Ammon's horn (tissue), 1 donor: Measurements from ENCODE around the gene TMEM144.
A peak's percentile ranks its signal among the peaks of the same experiment; 100 is the strongest.
"Not testable (repeated sequence)": the region's sequence is repeated elsewhere in the genome, so short reads cannot be mapped to it uniquely, and the experiment has no call there.

Source experiments
- DNase-seq: peaks from one replicate; pipeline ENCODE4 v3.0.0-alpha.2; 2016; ENCODE audit warnings: low spot score

Gene TMEM144

GRCh38 chr4:158192439-158193158 lies 17.7 kb upstream of the TMEM144 start:
- no peak for DNase-seq

GRCh38 chr4:158193171-158193749 lies 17.0 kb upstream of the TMEM144 start:
- peak; percentile 80 for DNase-seq

GRCh38 chr4:158195297-158195696 lies 15.0 kb upstream of the TMEM144 start:
- no peak for DNase-seq

- DNase-seq, result no peak
Observed at GRCh38 chr4:158197194-158197776, 13.0 kb upstream of the TMEM144 start.

- no peak for DNase-seq
Observed at GRCh38 chr4:158200214-158200613, 10.1 kb upstream of the TMEM144 start.

- DNase-seq, result no peak
Observed at GRCh38 chr4:158201322-158201721, 9.0 kb upstream of the TMEM144 start.

DNA sequence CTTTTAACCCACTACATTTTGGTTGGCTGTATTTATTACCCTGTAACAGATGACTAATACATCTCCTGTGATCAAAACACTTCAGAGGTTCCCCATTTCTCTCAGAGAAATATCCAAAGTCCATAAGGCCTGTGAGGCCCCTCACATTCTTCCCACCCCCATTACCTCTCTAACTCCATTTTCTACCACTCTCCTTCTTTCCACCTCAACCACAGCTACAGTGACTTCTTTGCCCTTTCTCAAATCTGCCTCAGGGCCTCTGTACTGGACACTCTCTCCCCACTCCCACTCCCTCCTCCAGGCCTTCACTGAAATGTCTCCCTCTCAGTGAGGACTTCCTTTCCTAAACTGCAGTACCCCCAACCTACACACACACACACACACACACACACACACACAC lies 8.4 kb upstream of the TMEM144 start:
- no peak for DNase-seq

DNA sequence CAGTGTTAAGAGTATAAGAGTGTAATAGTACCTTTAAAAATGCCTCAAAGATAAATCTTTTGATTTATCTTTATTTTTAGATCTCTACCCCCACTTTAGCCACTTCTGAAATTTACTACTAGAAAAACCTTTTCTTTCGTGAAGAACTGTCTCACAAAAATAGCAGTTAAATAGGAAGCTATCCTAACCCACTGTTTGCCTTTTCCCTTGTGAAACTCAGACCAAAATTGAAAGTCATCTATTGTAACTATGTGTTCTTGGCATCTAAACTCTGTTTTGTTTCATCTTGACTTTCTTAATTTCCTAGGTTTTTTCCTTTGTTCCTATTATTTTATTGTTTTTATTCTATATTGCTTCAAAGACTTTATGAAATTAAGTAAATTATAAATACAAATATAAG lies 7.8 kb upstream of the TMEM144 start:
- DNase-seq, result no peak

DNA sequence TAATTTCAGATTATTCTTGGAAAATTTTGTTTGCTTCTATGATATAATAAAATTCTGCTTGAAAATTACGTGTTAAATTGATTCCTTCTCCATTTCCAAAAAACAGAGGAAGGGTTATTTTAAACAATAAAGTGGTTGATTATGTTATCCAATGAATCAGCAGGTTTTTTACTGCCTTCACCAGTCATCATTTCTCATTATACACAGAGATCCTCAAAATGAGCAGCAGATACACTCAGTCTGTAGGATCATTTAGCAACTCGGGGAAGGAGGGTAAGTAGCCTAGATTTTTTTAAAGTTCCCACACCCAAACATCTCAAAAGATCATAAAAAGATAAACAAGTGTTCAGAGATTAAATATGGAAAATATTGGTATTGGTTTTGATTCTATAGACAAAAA lies 6.8 kb upstream of the TMEM144 start:
- no peak for DNase-seq

DNA sequence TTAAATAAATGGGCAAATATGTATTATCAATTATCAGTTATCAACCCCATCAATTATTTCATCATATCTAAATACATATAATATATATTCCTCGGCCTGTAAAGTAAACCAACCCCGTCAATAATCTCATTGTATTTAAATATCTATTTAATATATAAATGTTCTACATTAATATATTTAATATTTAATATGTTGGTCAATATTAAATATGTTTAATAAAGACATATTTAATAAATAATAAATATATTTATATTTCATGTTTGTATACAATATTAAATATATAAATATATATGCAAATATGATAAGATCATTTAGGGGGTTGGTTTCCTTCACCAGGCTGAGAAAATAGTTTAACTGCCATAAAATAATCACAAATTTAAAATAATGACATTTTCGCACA lies 6.4 kb upstream of the TMEM144 start:
- no peak for DNase-seq

GRCh38 chr4:158208963-158209640 lies 1.2 kb upstream of the TMEM144 start:
- peak; percentile 61 for DNase-seq

GRCh38 chr4:158211222-158211621 lies 936 bp downstream of the TMEM144 start:
- no peak for DNase-seq

GRCh38 chr4:158213466-158213865 lies 3.2 kb downstream of the TMEM144 start:
- DNase-seq, result no peak

DNA sequence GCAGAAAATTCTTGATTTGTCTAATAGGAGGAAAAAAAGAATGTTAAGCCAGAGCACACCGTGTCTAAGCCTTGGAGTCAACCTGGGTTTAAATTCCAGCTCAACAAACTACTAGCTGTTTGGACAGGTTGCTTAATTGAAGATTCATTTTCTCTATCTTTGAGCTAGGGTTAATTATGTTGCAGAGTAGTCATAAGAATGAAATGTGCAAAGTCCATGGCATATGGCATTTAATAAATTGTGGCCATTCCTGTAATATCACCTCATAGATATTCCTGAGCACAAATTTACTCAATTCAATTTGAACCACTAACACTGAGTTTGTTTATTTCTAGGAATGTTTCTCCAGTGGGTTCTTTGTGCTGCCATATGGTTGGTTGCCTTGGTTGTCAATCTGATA lies 4.6 kb downstream of the TMEM144 start:
- no peak for DNase-seq

DNA sequence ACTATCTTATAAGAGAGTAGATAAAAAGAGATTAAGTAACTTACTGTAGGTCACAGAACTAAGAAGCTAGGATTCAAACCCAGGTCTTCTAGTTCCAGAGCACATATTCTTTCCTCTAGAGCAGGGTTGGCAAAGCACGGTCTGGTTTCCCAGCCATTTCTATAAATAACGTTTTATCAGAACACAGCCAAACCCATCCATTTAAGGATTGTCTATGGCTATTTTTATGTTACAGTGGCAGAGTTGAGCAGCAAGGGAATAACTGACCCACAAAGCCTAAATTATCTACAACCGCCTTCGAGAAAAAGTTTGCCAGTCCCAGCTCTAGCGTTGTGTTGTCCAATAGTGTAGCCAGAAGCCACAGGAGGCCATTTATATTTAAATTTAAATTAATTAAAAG lies 7.5 kb downstream of the TMEM144 start:
- no peak for DNase-seq

GRCh38 chr4:158219623-158220022 lies 9.3 kb downstream of the TMEM144 start:
- DNase-seq, result no peak

DNA sequence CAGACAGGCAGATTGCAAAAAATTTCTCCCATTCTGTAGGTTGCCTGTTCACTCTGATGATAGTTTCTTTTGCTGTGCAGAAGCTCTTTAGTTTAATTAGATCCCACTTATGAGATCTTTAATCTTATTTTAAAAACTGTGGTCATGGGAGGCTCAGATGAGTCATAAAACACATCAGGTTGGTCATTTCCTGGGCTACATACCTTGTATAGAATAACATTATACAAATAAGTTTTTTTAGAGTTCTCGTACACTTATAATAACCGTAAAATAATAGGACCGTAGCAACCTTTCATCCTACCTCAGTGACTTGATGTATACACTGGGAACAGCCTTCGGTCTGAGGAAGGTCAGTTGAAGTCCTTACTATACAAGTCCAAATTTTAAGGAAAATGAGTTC lies 14.0 kb downstream of the TMEM144 start:
- DNase-seq, result not testable (repeated sequence)

GRCh38 chr4:158224999-158225398 lies 14.7 kb downstream of the TMEM144 start:
- DNase-seq, result not testable (repeated sequence)

GRCh38 chr4:158227880-158228279 lies 17.6 kb downstream of the TMEM144 start:
- DNase-seq, result not testable (repeated sequence)

DNA sequence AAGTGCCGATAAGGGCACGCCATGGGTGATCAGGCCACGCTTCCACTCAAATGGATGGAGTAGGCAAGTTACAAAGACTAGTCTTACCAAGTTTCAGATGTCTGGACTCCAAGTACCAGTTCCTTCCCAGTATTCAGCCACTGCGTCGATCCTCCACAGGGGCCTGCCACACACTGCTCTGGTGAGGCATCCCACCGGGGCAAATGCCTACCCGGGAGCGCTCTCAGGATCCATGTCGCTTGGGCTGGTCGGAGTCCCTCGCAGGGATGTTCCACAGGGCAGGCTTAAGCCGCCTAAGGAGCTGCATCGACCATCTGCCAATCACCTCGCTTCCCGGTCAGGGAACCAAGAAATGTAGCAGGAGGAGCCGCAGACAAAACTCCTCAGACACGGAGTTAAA lies 18.1 kb downstream of the TMEM144 start:
- DNase-seq, result not testable (repeated sequence)

GRCh38 chr4:158229768-158230167 lies 19.5 kb downstream of the TMEM144 start:
- peak; percentile 85 for DNase-seq

DNA sequence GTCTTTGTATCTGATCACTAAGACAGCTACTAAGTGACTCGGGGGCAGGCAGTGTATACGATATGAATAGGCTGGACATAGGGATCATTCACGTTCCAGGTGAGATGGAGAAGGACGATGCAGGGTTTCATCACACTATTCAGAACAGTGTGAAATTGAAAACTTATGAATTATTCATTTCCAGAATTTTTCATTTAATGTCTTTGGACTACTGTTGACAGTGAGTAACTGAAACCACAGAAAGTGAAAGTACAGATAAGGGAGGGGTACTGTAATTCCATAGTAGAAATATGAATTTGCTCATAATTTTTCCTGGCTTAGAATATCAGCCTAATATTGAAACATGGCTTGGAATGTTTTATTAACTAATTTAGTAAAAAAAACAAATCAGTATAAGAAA lies 24.4 kb downstream of the TMEM144 start:
- no peak for DNase-seq
